Activated T-cell treated with anti-CD3 and anti-CD28 coated beads, Interleukin-2, amount 50 U/mL, for 4 hours (primary cell): ENCODE measurements around the gene WIPF3. TPM values are rescaled to one million over a fixed set of nuclear protein-coding genes. Genes with fewer than 3 reads are reported as not detected.
"Not testable (repeated sequence)": the region's sequence is repeated elsewhere in the genome, so short reads cannot be mapped to it uniquely, and the experiment has no call there.

ENCODE experiments used
- ATAC-seq, 2 donors: fragments of 200-7000 bp; cut with Tn5 transposase; one replicate each; pipeline ENCODE4 v1.10.0; 2021
- DNase-seq: peaks from one replicate; pipeline ENCODE4 v3.0.0-alpha.2; 2020
- H3K27me3 Mint-ChIP-seq: one replicate; pipeline ENCODE4 v1.8.0; 2021; ENCODE audit warnings: low read depth, mixed read lengths
- H3K36me3 Mint-ChIP-seq: one replicate; pipeline ENCODE4 v1.8.0; 2022; ENCODE audit warnings: mixed read lengths; ENCODE audit not compliant: insufficient read depth
- H3K4me1 Mint-ChIP-seq: one replicate; pipeline ENCODE4 v1.8.0; 2021; ENCODE audit warnings: low read depth, mixed read lengths
- H3K4me3 Mint-ChIP-seq: one replicate; pipeline ENCODE4 v1.8.0; 2021; ENCODE audit warnings: mild to moderate bottlenecking, moderate library complexity, mixed read lengths
- H3K9me3 Mint-ChIP-seq: one replicate; pipeline ENCODE4 v1.8.0; 2021; ENCODE audit warnings: mixed read lengths
- total RNA-seq, 3 donors: library from RNA; stranded (reverse); gene quantifications; one replicate each; pipeline ENCODE4 v1.2.1, GENCODE V29; 2021

Gene WIPF3
- total RNA-seq, 3 donors from 2014 or later, result not detected

DNA sequence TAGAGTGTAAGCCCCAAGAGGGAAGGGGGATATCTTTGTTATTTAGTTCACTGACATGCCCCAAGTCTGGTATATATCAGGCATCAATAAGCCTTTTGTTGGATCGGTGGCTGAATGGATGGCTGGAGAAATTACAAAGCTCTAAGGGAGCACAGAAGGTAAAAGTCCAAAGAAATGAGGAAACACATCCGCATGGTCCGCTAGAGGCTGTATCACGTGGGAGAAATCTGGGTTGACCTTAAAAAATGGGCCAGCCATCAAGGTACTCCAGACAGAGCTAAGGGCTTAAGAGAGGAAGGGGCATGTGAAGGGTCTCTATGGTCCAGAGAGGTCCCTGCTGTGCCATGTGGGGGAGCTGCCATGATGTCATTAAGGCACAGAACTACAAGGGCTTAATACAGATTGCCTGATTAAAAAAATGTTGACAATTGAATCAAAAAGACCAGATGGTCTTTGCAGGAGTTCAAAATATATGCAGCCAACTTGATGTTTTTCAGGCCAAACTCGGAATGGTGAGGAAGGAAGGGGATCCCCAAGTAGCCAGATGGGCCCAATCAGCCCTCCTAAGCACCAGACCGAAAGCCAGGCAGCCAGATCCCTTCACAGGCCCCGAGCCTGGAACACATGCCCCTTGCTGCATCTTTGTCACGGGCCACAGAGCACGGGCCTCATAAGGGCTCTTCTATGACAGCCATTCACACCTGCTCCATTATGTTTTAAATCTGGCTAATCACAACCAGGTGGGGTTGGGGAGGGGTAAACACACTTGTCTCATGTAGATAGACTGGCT is 151.4 kb downstream of the WIPF3 start:
- ATAC-seq (no peak), DNase-seq (no peak)
- peaks cover 5% of the 10 kb centered on the region for H3K27me3 Mint-ChIP-seq
- no peaks in the 10 kb centered on the region for H3K9me3 Mint-ChIP-seq
- peaks cover 10% of the 10 kb centered on the region for H3K4me1 Mint-ChIP-seq
- H3K4me3 Mint-ChIP-seq, result no peak overlapping the region
- H3K36me3 Mint-ChIP-seq, result no peaks in the 10 kb centered on the region

DNA sequence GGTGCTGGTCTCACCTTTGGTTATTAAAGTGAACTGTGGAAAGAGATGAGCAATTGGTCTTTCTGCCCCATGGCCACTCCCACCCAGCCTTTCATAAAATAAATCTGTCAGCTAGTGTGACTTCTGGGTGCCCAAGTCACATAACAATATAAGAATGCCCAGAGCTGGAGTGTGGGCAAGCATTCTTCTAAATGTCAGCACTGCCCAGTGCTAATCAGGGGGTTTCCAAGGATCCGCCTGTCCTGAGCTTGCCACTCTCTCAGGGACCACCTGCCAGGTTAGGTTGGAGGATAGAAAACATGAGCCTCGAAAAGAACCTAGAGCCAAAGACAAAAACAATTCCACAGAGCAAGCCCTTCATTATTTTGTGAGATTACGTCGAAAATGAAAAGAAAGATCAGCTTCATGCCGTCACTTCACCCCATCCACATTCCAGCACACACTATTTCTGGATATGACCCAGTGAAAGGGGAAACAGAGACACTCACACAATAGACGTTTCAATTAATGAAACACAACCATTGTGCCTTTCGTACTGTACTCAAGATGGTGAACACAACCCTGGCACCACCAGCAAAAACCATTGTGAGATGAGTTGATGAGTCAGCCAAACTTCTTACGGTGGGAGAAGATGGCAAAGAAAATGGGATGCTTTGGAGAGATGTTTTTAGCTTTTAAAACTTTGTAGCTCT is 152.5 kb downstream of the WIPF3 start:
- Mint-ChIP-seq H3K27me3 (peaks cover 5% of the 10 kb centered on the region), H3K4me3 (no peak overlapping the region), H3K9me3 (no peaks in the 10 kb centered on the region), H3K4me1 (peaks cover 10% of the 10 kb centered on the region), H3K36me3 (no peaks in the 10 kb centered on the region)
- DNase-seq, result no peak
- no peak for ATAC-seq

DNA sequence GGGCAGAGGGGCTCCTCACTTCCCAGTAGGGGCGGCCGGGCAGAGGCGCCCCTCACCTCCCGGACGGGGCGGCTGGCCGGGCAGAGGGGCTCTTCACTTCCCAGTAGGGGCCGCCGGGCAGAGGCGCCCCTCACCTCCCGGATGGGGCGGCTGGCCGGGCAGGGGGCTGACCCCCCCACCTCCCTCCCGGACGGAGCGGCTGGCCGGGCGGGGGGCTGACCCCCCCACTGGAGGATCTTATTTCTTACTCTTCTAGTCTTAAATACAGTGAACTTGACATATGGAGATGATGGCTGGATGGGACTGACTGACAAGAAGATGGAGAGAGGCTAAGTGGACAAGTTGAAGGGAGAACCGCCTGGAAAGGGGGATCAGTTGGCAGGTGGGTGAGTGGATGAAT is 155.3 kb downstream of the WIPF3 start:
- not testable (repeated sequence) for H3K36me3 Mint-ChIP-seq, H3K27me3 Mint-ChIP-seq, DNase-seq, H3K4me1 Mint-ChIP-seq, H3K4me3 Mint-ChIP-seq, ATAC-seq, H3K9me3 Mint-ChIP-seq

DNA sequence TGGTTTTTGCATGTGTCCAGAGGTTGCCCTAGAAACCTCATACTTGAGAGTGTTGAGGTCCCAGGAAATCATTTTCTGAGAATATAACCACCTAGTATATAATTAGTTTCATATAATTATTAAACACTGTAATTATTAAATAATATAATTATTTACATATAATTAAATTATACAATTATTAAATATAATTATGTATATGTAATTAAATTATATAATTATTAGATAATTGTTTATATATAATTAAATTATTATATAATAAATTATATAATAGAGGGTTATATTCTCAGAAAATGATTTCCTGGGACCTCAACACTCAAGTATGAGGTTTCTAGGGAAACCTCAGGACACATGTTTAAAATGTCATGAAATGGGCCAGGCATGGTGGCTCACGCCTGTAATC is 155.7 kb downstream of the WIPF3 start:
- no peaks in the 10 kb centered on the region for H3K4me1 Mint-ChIP-seq
- H3K9me3 Mint-ChIP-seq, result no peaks in the 10 kb centered on the region
- peaks cover 7% of the 10 kb centered on the region for H3K27me3 Mint-ChIP-seq
- no peak for DNase-seq
- no peaks in the 10 kb centered on the region for H3K36me3 Mint-ChIP-seq
- ATAC-seq, result no peak
- H3K4me3 Mint-ChIP-seq, result no peak overlapping the region

DNA sequence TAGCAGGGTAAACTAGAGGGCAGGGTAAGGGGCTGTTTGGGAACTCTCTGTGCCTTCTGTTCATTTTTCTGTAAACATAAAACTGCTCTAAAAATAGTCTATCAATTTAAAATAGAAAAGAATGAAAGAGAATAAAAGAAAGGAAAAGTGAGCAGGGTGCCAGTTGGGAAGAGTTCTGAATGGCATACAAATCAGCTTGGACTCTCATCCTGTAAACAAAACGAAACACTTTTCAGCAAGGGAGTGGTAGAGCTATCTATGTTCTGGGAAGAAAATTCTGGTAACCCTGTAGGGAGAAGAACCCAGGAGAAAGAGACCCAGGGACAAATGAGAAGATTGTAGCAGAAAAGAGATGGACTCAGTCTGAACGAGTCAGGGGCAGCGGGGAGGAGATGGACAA is 158.7 kb downstream of the WIPF3 start:
- Mint-ChIP-seq H3K4me3 (no peak overlapping the region), H3K36me3 (no peaks in the 10 kb centered on the region), H3K9me3 (no peaks in the 10 kb centered on the region), H3K4me1 (peaks cover 5% of the 10 kb centered on the region), H3K27me3 (peaks cover 14% of the 10 kb centered on the region)
- no peak for ATAC-seq
- DNase-seq, result no peak

Other genes starting within 250 kb of the WIPF3 start
- gene PRR15, start 242.7 kb upstream of the WIPF3 start, total RNA-seq, result under 1 TPM in 2 of 3 donors, not detected in 1; 0.11 TPM
- gene SCRN1, start 183.3 kb downstream of the WIPF3 start, total RNA-seq, result 1 to 10 TPM; 1.5 to 4.2 (median 1.7) TPM
- 1 to 10 TPM; 5.3 to 7.0 (median 5.9) TPM for gene FKBP14, start 220.2 kb downstream of the WIPF3 start, total RNA-seq
- 1 to 10 TPM; 5.2 to 6.1 (median 5.4) TPM for gene PLEKHA8, start 221.9 kb downstream of the WIPF3 start, total RNA-seq